Activated gamma-delta T cell (primary cell): ENCODE data around the gene LY9.

Experiments used
- DNase-seq: peaks from one replicate; lab custom pipeline; 2025; lab: John Stamatoyannopoulos, UW

Gene LY9

DNA sequence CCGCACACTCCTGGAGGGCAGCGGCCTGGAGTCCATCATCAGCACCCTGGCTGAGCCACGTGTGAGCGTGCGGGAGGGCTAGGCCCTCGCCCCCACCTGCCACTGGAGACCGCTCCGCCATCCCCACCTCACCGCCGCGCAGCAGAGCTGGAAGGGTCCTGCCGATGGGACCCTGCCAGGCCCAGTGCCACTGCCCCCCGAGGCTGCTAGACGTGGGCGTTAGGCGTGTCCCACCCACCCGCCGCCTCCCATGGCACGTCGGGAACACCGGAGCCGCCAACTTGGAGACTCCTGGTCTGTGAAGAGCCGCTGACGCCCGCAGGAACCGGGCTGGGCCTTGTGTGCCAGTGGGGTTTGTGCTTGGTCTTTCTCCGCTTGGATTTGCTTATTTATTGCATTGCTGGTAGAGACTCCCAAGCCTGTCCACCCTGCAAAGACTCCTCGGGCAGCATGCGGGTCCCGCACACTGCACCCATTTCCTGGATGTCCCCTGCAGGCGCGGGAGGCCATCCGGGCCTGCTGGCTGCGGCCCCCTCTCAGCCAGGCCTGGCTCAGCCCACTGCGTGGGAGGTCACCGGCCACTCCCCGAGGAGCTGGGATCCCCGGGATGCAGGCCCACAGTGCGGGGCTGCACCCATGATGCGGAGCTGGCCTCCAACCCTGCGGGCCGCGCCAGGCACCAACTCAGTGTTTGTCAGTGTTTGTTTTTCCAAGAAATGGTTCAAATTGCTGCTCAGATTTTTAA, 6.0 kb downstream of the LY9 start:
- no peak for DNase-seq

DNA sequence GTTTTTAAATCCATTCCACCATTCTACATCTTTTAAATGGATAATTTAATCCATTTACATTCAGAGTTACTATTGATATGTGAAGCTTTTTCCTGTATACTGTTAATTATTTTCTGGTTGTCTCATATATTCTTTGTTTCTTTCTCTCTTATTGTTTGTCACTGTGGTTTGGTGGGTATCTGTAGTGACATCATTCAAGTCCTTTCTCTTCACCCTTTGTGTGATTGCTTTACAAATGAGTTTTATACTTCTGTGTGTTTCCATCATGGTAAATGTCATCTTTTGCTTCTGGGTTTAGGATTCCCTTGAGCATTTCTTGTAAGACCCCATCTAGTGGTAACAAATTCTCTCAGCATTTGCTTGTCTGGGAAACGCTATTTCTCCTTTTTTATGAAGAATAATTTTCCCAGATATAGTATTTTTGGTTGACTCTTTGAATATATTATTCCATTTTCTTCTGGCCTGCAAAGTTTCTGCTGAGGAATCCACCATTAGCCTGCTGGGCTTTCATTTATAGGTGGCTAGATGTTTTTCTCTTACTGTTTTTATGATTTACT, 10.2 kb downstream of the LY9 start:
- no peak for DNase-seq

DNA sequence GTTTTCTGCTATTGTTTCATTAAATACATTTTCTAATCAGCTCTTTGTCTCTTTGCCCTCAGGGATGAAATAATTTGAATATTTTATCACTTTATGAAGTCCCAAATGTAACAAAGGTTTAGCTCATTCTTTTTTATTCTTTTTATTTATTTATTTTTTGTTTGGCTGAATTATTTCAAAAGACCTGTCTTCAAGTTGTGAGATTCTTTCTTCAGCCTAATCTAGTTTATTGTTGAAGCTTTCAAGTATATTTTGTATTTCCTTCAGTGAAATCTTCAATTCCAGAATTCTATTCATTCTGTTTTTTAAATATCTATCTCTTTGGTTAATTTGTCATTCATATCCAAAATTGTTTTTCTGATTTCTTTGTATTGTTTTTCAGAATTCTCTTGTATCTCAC, 10.8 kb downstream of the LY9 start:
- DNase-seq: no peak

GRCh38 chr1:160807247-160807646, 11.3 kb downstream of the LY9 start:
- DNase-seq: no peak

DNA sequence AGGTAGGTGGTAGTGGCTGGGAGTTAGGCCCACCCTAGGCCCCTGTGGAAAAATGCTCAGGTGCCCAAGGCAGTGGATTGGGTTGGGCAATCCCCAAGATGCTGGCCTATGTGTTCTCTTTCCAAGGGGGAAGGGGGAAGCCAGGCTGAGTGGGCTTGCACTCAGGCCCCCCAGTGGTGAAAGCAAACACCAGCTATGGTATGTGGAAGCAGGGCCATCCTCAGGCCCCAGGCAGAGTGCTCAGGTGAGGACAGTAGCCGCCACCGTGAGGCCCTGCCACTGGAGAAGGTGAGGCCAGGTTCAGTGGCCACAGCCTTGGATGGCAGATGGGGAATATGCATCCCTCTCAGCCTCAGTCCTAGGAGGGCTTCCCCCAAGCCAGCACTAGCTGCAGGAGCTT, 11.8 kb downstream of the LY9 start:
- no peak for DNase-seq

DNA sequence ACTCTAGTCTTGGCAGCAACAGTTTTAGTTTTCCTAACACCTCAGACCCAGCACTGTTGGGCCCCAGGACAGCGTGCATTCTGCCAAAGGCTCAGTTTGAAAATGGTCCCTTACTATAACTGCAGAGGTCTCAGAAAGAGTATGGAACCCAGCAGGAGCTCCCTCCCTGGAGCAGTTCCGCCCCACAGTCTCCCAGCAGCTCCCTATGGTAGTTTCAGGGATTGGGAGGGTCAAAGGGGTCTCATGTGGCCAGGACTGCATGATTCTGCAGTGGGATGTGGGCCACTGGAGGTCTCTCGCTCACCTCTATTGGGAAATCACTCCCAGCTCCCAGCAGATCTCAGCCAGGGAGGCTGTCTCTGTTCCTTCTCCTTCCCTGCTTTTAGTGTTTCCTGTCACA, 12.3 kb downstream of the LY9 start:
- DNase-seq: no peak

- no peak for DNase-seq
Observed at GRCh38 chr1:160810486-160810885, 14.5 kb downstream of the LY9 start.

DNA sequence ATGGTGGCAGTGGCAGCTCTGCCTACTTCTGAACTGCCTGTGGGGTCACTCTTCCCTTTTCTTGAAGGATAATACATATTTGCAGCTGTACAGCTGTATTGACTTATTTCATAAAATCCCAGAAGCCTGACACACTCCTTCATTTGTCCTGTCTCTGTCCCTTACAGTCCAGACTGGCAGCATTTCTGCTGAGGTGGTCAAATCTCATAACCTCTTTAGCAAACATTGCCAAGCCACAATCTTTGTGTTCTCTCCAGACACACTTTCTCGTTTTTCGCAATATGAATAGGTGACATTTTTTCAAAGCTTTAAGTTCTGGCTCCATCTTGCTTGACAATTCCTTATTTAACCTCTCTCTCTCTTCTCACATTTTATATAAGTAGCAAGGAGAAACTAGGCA, 15.2 kb downstream of the LY9 start:
- DNase-seq: no peak

GRCh38 chr1:160813215-160813614, 17.2 kb downstream of the LY9 start:
- no peak for DNase-seq

- no peak for DNase-seq
Observed at GRCh38 chr1:160814316-160814715, 18.3 kb downstream of the LY9 start.

DNA sequence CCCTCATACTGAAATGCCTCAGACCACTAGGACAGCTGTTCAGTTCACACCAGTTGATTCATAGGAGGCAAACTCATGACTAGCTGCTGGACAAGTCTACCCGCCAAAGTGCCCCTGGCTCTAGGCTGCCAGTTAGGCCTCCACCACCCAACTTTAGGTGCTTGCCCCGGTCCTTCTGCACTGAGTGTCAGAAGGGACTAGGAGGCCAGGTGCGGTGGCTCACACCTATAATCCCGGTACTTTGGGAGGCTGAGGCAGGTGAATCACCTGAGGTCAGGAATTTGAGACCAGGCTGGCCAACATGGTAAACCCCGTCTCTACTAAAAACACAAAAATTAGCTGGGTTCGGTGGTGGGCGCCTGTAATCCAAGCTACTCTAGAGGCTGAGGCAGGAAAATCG, 18.9 kb downstream of the LY9 start:
- no peak for DNase-seq

DNA sequence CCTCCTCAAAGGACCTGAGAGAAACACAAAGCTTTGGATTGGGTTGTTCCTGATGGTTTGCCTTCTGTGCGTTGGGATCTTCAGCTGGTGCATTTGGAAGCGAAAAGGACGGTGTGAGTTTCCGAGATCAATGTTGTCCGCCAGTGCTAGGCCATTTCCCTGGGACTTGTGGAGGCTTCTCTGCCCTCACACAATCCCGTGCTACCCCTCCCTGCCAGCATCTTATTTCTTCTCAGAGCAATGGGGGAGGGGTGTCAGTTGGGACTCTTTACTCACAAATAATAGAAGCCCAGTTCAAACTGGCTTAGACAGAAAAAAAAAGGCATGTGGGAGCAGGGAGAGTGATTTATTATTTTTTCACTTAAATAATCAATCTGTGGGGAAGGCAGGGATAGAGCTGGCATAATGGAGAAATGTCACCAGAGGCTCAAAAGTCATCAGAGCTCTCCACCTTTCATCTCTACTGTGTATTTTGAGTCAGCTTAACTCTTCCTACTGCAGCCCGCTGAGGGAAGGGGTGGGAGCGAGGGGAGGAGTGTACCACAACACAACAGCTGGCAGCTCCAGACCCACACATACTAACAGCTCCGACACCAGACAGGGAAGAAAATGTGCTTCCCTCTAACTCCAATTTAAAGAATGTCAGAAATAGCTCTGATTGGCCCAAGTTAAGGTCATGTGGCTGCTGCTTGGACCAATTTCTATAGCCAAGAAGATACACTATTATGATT, 22.4 kb downstream of the LY9 start:
- no peak for DNase-seq

DNA sequence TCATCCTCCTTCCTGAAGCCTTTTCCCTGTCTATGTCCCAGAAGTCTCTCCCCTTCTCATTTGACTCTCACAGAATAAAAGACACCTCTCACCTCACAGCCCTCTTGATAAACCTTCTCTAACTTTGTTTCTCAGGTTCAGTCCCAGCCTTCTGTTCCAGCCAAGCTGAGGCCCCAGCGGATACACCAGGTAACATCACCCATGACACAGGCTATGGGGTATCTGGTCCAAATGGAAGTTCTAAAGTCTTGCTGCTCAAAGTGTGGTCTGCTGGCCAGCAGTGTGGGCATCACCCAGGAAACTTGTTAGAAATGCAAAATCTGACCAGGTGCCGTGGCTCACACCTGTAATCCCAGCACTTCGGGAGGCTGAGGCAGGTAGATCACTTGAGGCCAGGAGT, 23.2 kb downstream of the LY9 start:
- DNase-seq: no peak

GRCh38 chr1:160821627-160822026, 25.7 kb downstream of the LY9 start:
- no peak for DNase-seq

DNA sequence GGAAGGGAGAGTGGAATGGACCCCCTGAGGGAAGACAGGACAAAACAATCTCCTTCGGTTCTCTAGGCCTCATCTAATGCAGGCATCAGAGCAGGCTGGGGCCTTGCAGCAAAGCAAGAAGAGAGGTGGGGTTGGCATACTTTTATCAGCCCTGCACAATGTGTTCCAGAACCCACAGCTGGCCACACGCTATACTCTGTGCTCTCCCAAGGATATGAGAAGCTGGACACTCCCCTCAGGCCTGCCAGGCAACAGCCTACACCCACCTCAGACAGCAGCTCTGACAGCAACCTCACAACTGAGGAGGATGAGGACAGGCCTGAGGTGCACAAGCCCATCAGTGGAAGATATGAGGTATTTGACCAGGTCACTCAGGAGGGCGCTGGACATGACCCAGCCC, 27.3 kb downstream of the LY9 start:
- no peak for DNase-seq

DNA sequence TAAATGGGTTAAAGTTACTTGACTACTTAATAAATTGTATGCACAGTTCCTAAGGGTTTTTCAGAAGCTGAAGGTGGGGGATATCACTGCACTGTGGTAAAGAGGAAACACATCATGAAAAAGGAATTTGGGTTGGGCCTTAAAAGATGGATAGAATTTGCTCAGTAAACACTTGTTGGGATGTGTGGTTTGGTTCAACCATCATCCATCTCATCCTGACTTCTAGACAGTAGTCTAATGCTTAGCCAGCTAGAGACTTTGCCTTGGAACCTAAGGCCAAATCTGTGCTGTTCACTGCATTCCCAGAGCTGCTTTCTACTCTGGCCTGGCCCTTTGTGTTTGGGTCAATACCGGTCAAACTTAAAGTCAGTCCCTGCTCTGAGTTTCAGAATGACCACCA, 30.6 kb downstream of the LY9 start:
- no peak for DNase-seq

DNA sequence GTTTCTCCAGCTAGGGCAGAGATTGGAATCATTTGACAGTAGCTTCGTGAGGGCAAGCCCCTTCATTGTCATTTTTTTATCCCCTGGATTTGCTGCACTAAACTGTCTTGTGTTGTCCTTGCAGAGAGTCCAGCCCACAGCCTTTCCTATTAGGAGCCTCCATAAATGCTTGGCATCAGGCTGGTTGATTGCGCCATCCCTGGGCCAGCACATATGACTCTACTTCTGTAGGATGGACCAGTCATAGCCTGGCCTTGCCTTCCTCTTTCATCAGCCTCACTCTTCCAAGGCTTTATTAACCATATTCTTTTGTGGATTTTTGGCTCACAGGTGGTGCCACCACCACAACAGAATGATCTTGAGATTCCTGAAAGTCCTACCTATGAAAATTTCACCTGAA, 31.4 kb downstream of the LY9 start:
- no peak for DNase-seq

- no peak for DNase-seq
Observed at GRCh38 chr1:160829766-160830165, 33.8 kb downstream of the LY9 start.

- no peak for DNase-seq
Observed at GRCh38 chr1:160830321-160831153, 34.6 kb downstream of the LY9 start.

- no peak for DNase-seq
Observed at GRCh38 chr1:160834945-160835565, 39.1 kb downstream of the LY9 start.

DNA sequence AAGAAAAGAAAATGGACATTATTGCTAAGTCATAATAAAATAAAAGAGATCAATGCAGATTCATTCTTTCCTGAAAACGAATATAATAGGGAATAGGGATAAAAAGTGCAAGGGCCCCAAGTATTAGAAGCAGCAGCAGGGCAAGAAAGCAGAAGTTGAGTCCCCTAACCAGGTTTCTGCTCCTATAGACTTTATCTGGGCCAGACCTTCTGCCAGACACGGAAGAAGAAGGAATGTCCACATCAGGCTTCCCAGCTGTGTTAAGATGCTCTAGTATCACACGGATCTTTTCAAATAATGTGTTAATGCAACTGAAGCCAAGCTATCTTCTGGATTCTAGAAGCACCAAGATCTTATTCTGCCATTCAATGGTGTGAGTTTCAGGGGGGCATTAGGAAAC, 39.8 kb downstream of the LY9 start:
- no peak for DNase-seq

DNA sequence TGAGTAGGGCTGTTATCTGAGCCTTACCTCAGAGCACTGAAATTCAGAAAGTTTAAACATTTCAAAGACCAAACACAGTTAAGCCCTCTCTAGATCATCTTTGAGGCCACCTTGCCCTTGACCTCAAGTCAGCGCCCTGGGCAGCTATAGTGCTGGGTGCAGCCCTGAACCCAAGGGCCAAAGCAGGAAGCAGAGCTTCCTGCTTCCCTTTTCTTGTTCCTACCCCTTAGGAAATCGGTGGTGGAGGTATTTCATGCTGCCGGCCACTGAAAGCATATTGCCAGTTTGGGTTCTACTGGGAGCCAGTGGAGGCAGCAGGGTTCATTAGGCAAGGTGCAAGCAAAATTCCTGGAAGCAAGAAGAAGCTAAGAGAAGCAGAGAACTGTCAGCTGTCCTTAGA, 40.6 kb downstream of the LY9 start:
- no peak for DNase-seq
